Measurements from ENCODE around the gene EEPD1.
"Not testable (repeated sequence)": the region's sequence is repeated elsewhere in the genome, so short reads cannot be mapped to it uniquely, and the experiment has no call there.

EEPD1 gene

DNA sequence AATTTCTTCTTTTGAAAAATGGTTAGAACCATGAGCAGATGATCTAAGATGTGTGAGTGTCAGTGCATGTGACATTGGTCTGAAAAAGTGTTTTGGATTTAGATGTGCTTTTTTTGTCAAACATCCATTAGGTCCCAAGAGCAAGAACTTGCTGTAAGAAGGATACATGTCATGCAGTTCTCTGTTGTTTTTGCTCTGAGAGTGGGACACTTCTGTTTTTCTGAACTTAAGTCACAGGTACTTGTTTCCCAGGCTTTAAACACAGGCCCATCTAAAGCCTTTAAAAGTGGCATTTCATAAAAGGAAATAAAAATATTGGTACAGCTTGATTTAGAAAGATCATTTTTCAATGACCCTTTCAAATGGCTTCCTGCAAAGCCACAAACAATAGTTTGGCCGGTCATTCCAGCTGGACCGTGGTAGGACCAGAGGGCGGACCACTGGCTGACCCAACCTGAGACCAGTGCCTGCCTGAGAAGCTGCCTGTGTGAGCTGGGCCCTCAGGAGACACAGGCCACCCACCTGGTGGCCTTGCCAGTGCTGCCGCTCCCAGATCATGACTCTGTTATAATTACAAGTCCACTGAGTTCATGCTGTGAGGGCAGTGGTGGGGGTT, 92.7 kb downstream of the EEPD1 start:
- TF ChIP-seq, protein P1, sequence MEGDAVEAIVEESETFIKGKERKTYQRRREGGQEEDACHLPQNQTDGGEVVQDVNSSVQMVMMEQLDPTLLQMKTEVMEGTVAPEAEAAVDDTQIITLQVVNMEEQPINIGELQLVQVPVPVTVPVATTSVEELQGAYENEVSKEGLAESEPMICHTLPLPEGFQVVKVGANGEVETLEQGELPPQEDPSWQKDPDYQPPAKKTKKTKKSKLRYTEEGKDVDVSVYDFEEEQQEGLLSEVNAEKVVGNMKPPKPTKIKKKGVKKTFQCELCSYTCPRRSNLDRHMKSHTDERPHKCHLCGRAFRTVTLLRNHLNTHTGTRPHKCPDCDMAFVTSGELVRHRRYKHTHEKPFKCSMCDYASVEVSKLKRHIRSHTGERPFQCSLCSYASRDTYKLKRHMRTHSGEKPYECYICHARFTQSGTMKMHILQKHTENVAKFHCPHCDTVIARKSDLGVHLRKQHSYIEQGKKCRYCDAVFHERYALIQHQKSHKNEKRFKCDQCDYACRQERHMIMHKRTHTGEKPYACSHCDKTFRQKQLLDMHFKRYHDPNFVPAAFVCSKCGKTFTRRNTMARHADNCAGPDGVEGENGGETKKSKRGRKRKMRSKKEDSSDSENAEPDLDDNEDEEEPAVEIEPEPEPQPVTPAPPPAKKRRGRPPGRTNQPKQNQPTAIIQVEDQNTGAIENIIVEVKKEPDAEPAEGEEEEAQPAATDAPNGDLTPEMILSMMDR (IDR thresholded peaks at IDR 0.05; ENCODE audit: low read depth, low read length, missing control alignments) = no peak
- DNase-seq (ENCODE audit: low read depth) = no peak
- in situ Hi-C loops (cut with HindIII; ENCODE audit: low sequenced_read_pairs) = no loop called here
- H3K4me3 ChIP-seq (ENCODE audit: low read depth, low read length) = no peak overlapping the region

DNA sequence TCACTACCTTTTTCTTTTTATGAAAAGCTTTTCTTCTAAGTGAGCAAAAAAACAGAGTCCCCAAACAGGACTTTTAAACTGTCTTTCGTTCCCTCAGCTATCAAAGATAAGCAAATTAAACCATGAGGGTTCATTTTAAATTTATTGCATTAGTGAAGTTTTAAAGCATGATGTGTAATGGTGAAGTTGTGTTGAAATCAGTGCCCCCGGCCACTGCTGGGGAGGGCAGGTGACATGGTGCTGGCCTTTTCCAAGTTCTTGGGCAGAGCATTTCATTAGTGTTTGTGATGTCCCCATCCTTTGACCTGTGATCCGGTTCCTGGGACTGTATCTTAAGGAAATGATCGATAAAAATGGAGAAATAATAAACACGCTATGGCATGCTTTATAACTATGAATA, 96.0 kb downstream of the EEPD1 start:
- no peak overlapping the region for H3K4me3 ChIP-seq (ENCODE audit: low read depth, low read length)
- in situ Hi-C loops (cut with HindIII; ENCODE audit: low sequenced_read_pairs) = no loop called here
- TF ChIP-seq, protein P1 (IDR thresholded peaks at IDR 0.05; ENCODE audit: low read depth, low read length, missing control alignments) = no peak
- no peak for DNase-seq (ENCODE audit: low read depth)

DNA sequence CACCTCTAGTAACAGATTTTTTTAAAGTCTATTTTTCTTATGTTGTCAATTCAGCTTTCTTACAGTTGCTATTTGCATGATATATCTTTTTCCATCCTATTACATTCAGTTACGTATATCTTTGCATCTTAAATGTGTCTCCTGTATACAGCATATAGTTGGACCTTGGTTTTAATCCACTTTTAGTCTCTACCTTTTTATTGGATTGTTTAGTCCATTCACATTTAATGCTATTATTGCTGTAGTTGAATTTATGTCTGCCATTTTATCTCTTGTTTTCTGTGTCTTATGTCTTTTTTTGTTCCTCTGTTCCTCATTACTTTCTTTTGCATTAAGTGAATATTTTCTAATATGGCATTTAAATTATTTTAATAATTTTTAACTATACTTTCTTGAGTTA, 100.6 kb downstream of the EEPD1 start:
- in situ Hi-C loops (cut with HindIII; ENCODE audit: low sequenced_read_pairs) = loop anchor here (5.0 kb wide), 1 partner anchor 46 kb away; no protein-coding TSS in a partner anchor
- TF ChIP-seq, protein P1 (IDR thresholded peaks at IDR 0.05; ENCODE audit: low read depth, low read length, missing control alignments) = no peak
- DNase-seq (ENCODE audit: low read depth) = no peak
- no peak overlapping the region for H3K4me3 ChIP-seq (ENCODE audit: low read depth, low read length)

DNA sequence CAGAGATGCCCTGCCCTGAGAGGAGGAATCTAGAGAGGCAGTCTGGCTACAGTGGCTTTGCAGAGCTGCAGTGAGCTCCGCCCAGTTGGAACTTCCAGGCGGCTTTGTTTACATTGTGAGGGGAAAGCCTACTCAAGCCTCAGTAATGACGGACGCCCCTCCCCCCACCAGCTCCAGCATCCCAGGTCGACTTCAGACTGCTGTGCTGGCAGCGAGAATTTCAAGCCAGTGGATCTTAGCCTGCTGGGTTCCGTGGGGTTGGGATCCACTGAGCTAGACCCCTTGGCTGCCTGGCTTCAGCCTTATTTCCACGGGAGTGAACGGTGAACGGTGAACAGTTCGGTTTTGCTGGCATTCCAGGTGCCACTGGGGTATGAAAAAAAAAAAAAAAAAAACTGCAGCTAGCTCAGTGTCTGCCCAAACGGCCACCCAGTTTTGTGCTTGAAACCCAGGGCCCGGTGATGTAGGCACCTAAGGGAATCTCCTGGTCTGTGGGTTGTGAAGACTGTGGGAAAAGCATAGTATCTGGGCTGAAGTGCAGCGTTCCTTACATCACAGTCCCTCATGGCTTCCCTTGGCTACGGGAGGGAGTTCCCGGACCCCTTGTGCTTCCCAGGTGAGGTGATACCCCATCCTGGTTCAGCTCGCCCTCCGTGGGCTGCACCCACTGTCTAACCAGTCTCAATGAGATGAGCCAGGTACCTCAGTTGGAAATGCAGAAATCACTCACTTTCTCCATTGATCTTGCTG, 105.6 kb downstream of the EEPD1 start:
- H3K4me3 ChIP-seq (ENCODE audit: low read depth, low read length) = peak overlapping the region; percentile 16
- in situ Hi-C loops (cut with HindIII; ENCODE audit: low sequenced_read_pairs) = not testable (repeated sequence)
- DNase-seq (ENCODE audit: low read depth) = peak; percentile 47

DNA sequence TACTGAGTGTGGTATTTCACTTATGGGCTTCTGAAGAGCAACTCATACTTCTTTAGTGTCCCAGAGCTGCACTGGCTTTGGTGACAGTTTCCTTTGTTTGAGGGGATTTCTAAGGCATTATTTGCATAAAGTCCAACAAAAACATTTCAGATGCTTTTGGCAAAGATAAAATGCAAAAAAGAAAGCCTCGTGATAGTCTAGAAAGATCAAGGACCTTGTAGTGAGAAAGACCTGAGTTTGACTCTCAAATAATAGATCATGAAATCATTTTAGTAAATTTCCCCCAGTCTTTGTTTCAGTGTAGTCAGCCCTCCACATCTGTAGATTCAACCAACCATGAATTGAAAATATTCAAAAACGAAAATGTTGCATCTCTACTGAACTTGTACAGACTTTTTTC, 107.4 kb downstream of the EEPD1 start:
- in situ Hi-C loops (cut with HindIII; ENCODE audit: low sequenced_read_pairs) = loop anchor here (5.0 kb wide), 1 partner anchor 98 kb away; no protein-coding TSS in a partner anchor
- no peak overlapping the region for H3K4me3 ChIP-seq (ENCODE audit: low read depth, low read length)
- no peak for DNase-seq (ENCODE audit: low read depth)
- TF ChIP-seq, protein P1 (IDR thresholded peaks at IDR 0.05; ENCODE audit: low read depth, low read length, missing control alignments) = no peak

DNA sequence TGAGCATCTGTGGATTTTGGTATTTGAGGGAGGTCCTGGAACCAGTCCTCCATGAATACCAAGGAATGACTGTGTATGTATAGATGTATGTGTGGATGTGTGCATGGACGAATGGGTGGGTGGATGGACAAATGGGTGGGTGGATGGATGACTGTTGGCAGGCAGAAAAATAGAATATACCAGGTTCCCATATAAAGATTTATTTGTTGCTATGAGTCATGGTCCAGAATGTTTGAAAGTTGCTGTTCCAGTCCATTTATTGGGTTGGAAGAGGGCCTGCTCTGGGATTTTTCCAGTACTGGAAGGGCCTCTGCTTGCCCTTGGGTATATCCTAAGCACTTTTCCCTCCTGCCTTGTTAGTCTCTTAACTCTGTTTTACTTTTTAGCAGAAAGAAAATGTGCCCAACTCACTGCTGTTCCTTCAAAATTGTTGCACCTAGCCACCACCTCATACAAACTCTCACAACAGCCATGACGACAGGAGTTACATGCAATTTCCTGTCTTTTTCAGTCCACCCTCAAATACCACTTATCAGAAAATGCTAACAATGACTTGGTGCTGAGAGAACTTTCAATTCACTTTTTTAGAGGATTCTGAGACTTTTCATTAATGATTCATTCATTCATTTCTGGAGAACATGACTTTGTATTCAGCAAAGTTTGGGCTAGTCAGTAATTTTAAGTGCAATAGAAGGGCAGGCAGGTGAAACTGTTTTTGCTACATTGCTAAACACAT, 108.1 kb downstream of the EEPD1 start:
- TF ChIP-seq, protein P1 (IDR thresholded peaks at IDR 0.05; ENCODE audit: low read depth, low read length, missing control alignments) = no peak
- no peak overlapping the region for H3K4me3 ChIP-seq (ENCODE audit: low read depth, low read length)
- in situ Hi-C loops (cut with HindIII; ENCODE audit: low sequenced_read_pairs) = loop anchor here (5.0 kb wide), 1 partner anchor 99 kb away; no protein-coding TSS in a partner anchor
- DNase-seq (ENCODE audit: low read depth) = no peak
